HG03175 (cell line): Measurements from ENCODE around the gene ARL5A.

Experiments used
- ATAC-seq: cut with Tn5 transposase; IDR thresholded peaks from one replicate; pipeline ENCODE4 v1.9.1; 2021; ENCODE audit warnings: mild to moderate bottlenecking, moderate library complexity; ENCODE audit not compliant: unreplicated experiment

ARL5A gene

DNA sequence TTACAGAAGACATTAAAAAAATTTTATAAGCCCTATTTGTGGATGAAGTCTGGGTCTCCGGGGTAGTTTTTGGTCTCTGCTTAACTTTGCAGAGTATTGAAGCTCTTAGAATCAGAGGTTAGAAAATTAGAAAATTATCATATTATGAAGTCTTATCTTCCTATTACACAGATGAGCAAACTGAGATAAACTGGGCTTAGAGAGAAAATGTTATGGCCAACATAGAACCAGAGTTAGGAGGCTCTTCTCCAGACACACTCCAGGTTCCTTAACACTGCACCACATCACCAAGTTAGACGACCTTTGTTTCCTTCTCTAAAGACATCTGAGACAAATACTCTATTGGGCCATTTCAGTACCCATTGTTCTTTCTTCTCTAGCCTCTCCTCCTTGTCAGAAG is 57.2 kb downstream of the ARL5A start:
- ATAC-seq: no peak

DNA sequence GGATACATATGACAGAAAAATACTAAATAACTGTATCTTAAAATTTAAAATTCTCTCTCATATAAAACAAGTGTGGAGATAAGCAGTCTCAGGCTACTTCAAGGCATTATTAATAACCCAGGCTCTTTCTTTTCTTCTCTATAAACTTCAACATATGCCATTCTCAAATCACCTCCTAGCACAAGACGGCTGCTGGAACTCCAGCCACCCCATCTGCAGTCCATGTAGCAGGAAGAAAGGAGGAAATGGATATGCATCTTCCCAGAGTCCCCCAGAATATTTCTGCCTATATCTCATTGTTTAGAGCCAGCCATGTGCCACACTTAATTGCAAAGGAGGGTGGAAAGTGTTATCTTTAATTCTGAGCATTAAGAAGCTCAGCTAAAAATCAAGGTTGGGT is 58.6 kb downstream of the ARL5A start:
- no peak for ATAC-seq

DNA sequence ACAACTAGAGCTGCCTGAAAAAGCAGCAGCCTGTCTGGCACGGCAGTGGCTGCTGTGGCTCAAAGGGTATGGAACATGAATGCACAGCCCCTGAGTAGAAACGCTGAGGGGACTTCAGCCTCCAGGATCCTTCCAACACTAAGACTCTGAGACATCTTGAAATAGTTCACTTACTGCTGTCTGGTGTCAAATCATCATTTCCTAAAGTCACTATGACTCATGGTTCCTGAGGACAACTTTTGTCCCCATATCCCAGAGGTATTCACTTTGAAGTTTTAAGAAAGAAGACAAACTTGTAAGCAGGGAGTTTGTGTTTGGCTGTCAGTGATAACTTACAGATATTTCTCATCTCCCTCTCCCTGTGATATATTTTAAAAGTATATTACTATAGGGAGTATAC is 60.7 kb downstream of the ARL5A start:
- ATAC-seq: no peak

DNA sequence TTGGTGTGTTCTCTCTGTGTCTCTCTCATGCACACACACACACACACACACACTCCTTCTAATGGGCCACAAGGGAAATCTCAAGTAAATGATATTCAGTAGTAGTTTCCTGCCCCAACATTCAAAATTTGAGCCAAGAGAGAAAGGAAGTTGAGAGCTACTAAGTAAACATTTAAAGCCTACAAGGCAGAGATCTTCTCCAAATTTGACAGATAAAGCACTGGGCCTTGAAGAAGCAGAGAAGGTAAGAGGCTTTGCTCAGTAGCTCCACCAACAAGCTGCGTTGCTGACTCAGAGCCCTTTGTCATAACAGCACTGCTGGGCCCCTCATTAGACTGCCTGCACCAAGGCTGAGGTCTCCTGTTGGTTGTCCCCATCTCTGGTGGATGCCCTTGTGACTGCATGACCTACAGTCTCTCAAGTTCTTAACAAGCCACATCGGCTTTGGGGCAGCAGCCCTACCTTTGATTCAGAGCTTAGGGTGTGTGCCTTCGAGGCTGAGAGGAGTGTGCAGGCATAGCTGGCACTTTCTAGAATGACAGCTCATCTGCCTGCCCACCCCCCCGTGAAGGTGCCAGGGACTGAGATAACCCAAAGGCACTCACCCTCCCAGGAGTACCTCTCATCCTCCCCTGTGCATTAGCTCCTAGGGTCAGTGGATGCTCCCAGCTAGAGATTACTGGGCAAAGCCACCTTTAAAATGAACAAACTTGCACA is 61.6 kb downstream of the ARL5A start:
- ATAC-seq: peak; percentile 38

DNA sequence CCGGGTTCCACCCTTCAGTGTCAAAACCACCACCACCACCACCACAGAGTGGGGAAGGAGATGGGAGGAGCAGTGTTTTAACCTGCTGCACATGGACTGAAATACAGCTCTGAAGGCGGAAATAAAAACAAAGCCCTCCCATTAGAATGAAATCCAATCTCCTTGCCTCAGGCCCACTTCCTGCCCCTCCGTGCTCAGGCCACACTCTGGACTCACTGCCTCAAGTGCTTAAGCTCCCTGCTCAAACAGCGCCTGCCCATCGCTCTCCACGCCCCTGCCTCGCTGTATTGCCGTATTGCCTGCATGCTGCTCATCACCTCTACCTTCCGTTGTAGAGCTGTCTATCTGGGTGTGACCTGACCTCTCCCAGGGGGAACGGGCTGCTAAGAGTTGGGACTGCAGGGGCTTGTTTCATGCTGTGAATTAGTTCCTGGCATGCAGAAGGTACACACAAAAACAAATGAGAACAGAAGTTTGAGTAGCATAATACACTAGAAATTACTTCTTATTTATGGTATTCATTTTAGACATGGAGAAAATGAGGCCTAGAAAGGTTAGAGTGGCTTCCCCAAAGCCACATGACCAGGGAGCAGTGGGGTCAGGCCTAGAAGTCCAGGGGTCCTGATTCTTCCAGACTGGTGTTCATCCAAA is 62.3 kb downstream of the ARL5A start:
- ATAC-seq: peak; percentile 46

DNA sequence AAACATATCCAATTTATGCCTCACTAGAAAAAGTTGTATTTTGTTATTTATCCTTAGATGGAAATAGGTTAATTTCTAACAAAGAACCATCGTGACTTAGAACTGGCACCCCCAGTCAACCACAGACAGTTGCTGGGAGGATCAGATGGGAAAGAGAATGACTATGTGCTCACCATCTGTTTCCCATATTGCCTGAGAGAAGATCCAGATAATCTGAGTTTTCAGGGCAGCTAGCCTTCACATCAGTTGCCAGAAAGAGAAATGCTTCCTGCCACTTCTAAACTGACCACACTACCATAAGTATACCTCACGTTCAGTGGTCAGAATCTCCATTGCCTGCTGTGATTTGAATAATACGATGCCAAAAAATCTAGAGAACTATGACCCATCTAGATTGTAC is 65.5 kb downstream of the ARL5A start:
- no peak for ATAC-seq

DNA sequence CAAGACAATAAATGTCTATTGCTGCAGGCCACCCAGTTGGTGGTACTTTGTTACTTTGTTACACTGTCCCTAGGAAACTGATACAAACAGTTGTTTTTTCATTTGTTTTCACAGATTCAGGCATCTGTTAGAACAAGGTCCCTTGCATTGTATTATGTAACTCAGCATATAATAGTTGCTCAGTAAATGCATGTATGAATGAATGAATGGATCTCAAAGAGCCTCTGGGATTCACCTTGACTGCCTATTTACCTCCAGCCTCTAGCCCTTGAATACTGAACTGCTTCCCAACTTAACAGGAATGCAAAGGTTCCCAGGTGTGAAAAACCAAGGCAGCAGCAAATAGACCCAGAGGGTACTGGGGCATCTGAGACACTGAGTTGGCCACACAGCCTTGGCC is 66.5 kb downstream of the ARL5A start:
- no peak for ATAC-seq

DNA sequence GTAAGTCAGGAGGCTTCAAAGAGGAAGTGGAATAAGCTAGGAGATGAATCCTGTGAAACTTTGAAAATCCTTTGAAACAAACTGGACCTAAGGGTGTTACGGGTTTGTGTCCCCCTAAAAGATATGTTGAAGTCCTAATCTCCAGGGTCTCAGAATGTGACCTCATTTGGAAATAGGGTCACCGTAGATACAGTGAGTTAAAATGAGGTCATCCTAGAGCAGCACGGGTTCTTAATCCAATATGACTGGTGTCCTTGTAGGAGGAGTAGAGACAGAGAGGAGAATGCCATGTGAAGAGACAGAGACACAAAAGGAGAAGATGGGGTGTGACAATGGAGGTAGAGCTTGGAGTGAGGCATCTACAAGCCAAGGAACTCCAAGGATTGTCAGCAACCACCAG is 67.0 kb downstream of the ARL5A start:
- ATAC-seq: no peak

DNA sequence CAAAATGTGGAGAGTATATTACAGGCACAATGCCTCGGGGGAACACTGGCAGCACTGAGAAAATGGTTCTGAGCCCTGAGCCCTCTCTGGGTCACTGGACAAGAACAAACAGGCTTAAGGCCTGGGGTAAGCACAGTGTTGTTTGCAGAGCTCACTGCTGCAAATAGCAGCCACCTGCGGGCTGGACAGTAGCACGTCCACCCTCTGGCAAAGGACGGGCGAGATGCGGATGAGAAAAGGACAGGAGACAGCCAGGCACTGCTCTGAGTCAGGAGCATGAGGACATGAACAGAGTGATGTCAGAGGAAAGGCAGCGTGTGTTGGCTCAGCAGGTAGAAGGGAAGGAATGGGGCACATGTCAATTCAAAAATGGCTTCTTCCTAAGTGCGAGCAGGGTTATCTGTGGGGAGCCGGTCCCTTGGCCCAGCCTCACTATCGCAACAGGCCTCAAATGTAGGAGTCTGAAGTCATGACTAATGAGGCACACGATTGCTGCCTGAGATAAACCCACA is 68.0 kb downstream of the ARL5A start:
- no peak for ATAC-seq

DNA sequence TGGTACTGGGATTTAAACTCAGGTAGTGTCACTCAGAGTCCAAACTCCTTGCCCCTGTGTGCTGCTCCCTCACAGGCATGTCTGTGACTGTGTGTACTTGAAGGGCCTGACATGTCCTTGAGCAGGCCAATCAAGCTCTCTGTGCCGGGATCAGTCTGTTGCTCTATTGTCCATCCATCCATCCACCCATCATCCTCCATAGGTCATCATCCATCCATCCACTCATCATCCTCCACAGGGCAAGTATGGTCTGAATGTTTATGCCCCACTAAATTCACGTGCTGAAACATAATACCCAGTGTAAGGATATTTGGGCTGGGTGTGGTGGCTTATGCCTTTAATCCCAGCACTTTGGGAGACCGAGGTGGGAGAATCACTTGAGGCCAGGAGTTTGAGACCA is 69.5 kb downstream of the ARL5A start:
- no peak for ATAC-seq

DNA sequence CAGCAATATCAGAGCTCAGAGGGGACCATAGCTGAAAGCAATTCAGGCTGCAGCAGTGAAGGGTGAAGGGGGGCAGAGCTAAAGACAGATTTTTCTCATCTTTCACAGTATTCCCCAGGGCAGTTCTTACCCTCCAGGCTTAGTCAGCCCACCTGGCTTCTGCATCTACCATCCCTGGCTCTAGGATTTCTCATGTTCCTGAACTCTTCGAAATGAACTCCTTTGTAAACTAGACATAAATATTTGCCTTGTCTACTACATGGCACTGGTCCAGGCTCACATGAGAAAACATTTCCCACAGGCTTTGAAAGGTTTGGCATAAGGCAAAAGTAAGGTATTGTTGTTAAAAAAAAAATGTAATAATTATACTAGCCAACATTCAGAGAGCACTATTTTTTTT is 70.4 kb downstream of the ARL5A start:
- ATAC-seq: no peak

DNA sequence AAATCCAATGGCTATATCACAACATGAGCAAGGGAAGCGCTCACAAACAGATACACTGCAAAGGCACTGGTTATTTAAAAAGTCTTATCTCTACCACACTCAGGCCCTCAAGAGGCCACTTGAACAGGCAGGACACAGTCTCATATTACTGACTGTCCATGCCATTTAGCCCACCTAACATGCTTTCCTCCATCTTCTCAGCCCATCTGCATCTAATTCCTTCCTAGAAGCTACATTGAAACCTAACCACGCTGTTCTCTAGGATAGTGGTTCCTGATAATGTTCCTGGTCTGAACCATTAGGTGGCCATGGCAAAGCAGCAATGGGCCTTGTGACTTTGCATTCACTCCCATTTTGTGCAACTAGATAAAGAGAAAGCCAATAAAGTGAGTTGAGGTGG is 71.4 kb downstream of the ARL5A start:
- ATAC-seq: no peak

DNA sequence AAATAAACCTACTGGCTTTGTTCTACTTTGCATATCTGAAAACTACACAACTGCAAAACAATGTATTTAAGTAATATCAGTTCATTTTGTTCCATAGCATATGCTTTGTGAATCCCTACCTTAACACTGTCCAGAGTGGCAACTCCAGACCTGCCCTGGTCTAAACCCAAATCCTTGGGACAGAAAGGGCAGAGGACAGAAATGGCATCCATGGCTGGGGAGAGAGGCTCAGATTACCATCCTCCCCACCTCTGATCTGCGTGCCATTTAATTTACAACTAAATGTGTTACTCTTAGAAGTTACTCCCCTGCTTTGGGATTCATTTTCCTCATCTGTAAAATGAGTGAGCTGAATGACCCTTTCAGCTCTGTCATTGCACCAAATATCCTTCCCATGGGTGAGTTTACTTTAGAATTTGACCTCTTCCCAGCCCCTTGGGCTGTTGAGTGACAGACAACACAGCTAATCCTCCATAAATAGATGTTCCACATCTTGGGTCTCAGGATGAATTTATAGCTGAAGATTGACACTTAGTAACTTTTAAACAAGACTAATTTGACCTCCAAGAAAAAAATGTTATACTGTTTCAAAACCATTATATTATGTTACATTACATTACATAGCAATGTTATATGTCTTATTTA is 73.8 kb downstream of the ARL5A start:
- no peak for ATAC-seq

DNA sequence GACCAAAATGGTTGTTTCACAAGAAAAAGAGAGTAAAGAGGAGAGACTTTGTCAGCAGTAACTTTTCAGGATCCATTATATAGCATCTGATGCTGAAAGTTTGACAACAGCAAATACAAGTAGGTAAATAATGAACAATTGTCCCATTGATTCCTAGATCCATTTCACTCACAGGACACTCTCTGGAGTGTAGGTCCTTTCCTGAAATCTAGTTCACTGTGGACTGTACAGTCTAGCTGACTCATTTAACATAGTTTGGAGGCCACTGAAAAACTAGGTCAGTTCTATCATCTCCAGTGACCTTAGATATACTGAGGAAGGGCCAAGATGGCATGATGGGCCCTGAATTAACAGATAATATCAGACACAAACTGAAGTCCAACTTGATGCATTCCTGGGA is 74.7 kb downstream of the ARL5A start:
- ATAC-seq: no peak
